ENCODE measurements around the gene RHOXF1.
"Not testable (repeated sequence)": the region's sequence is repeated elsewhere in the genome, so short reads cannot be mapped to it uniquely, and the experiment has no call there.

The RHOXF1 gene, protein sequence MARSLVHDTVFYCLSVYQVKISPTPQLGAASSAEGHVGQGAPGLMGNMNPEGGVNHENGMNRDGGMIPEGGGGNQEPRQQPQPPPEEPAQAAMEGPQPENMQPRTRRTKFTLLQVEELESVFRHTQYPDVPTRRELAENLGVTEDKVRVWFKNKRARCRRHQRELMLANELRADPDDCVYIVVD

GRCh38 chrX:120115438-120115963, at the start of gene RHOXF1:
Gene RHOXF1, minus strand, starts transcription at chrX:120115913. Its CDS starts 51 bp downstream, at chrX:120115862.
- no peak for DNase-seq

- DNase-seq: not testable (repeated sequence)
These were observed 43.4 kb upstream of the RHOXF1 start for GRCh38 chrX:120159086-120159485.

DNA sequence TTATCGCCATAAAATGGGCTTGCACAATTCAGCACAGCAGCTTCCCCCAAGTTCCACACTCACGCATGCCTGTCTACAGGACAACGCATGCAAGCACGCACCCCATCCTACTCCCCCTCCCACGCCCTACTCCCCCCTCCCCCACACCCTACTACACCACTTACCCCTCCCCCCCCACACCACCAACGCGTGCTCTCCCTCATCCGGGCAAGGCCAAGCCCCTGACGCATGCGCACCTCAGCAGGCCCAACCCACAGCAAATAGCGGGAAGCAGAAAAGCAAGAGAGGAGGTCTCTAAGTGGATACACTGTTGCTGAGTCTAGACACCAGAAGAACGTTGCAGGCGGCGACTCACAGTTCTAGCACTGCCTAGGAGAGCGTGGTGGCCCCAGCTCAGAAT, 42.6 kb upstream of the RHOXF1 start, which contains the start of gene RHOXF2:
TSS of gene RHOXF2 (plus strand) at position 301 of the 400 bp plus-strand sequence. CDS start 138 bp downstream, outside the sequence.
- DNase-seq: not testable (repeated sequence)

- not testable (repeated sequence) for DNase-seq
These were observed 34.5 kb upstream of the RHOXF1 start for GRCh38 chrX:120150109-120150744.

GRCh38 chrX:120147537-120147936, 31.8 kb upstream of the RHOXF1 start:
- DNase-seq: no peak

DNA sequence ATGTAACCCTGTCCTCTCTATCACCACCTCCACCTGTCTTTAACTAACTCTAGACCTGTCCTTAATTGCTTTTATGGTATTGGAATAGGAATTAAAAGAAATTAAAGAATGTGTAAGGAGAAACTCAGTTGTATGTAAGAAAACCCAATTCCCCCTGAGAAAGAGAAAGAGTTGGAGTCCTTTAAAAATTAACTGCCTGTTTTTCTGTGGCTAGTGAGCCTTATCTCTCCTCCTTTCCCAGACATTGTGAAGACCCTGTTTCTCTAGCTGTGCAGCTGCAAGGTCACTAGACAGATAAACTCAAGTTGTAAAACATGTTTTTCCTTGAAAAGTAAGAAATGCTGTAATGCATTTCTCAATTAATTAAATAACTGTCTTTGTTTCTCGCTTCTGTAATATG, 30.6 kb upstream of the RHOXF1 start:
- not testable (repeated sequence) for DNase-seq

DNA sequence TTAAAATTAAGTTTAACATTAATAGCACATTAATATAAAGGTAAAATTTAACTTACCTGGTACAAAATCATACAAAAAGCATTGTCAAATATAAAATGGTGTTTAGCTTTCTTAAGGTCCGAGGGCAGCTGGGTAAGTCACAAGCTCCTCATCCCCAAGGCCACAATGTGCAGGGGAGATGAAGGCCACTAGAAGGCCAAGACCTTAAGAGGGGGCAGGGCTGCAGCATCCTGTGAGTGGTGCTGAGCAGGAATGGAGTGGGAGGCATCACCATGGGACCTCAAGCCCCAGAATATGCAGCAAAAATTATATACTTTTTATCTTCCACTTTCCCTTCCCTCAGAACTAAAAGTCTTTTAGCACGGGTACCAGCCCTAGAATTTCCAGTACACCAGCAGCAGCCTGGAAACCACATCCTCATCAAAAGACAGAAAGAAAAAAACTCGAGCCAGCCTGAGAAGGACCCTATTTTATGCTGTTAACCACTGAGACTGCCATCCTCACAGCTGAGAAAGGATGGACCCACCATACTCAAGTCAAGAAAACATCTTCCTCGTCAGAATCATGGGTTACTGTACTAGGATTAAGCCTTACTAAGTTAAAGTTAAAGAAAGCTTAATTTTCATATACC, 29.7 kb upstream of the RHOXF1 start:
- no peak for DNase-seq

DNA sequence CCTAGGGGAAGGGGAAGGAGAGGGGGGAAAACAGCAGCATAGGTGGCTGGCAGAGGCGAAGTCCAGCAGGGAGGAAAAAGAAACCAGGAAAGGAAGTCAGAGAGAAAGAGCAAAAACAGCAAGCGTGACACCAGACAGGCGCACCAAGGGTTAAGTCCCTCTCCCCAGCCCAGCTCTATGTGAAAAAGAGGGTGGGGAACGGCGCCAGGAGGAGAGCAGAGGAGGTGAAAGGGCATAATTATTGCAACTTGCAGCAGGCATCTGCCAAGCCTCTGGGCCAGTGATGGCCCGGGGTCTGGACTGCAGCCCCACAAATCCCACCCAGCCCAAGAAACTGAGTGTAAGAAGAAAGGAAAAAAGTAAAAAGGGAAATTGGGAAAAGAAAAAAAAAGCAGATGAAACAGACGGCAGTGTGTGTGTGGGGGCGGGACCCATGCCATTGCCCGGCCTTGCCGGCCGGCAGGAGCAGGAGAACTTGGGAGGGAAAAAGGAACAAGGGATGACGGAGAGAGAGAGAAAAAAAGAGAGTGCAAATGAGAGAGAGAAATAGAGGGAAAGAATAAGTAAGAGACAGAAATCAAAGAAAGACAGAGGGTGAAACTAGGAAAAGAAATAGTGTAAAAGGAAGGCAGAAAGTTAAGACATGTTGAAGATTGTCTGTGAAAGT, 28.6 kb upstream of the RHOXF1 start:
- DNase-seq: no peak

DNA sequence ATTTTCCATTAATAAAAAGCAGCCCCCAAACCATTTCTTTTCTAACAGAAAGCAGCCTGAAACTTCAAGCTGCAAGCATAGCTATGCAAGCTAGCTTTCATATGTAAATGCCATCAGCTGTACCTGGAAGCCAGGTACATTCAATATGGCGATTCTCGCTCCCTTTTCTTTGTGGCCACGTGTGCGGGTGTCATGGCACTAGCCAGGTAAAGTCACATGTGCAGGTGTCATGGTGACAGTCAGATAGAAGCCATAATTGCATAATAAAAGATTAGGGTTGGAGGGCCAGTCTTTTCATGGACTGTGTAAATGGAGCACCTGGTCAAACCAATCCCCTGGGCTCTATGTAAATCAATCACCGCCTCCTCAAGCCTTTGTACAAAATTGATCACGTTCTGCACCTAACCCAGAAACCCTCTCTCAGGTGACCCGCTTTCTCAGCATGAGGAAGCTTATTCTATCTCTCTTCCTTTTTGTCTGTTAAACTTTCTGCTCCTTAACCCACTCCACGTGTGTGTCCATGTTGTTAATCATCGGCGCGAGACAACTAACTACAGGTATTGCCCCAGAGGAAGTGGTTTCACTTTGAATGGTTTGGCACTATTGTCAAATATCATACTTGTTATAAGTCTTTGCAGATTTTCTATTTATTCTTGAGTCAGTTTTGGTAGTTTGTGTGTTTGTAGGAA, 24.7 kb upstream of the RHOXF1 start:
- DNase-seq: no peak

DNA sequence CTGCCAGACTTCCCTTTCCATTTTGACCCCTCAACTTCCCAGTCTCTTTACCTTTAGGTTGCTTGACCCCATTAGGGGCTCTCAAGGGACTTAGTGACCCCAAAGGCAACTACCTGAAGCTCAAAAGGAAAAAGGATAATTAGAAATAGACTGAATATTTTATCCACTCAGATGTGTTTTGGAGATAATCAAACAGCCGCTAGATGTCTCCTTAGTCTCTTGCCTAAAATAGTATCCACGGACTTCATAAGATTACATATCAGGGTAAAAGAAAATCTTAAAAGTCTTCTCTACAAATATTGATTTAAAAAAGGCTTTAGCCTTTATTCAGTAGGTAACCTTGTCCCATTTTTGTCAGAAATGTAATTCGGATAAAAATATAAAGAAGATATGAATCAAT, 21.7 kb upstream of the RHOXF1 start:
- no peak for DNase-seq

GRCh38 chrX:120136840-120137239, 21.1 kb upstream of the RHOXF1 start:
- no peak for DNase-seq

- no peak for DNase-seq
These were observed 20.4 kb upstream of the RHOXF1 start for GRCh38 chrX:120136128-120136527.

DNA sequence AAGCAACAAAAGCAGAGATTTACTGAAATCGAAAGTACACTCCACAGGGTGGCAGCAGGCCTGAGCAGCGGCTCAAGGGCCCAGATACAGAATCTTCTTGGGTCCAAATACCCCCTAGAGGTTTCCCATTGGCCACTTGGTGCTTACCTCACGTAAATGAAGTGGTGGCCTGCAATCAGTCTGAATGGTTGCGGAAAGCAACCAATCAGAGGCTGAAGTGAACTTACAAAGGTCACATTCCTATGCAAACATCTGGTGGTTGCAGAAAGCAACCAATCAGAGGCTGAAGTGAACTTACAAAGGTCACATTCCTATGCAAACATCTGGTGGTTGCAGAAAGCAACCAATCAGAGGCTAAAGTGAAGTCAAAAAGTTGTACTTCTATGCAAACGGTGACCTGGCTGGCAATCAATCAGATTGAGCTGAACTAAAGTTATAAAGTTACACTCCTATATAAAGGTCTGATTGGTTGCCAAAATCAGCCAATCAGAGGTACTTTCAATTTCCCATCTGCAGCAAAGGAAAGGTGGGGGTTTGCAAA, 12.7 kb upstream of the RHOXF1 start:
- not testable (repeated sequence) for DNase-seq

- no peak for DNase-seq
These were observed 9.7 kb upstream of the RHOXF1 start for GRCh38 chrX:120125444-120125843.

- no peak for DNase-seq
These were observed 4.5 kb upstream of the RHOXF1 start for GRCh38 chrX:120120223-120120622.

DNA sequence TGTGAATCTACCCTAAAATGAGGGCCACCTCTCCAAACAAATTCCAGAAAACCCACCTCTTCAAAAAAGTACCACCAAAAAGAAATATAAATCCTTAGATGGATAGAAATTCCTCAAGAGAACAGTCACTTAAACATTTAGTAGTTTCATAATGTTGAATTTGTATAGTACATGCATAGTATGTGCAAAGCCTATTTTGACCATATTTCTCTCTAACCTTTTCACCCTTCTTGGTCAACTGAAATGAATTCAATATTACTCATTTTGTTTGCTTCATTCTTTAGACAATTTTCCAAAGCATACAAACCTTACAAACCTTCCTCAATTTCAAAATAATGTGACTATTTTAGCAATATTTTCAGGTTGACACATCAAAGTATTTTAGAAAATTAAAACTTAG, 4.1 kb downstream of the RHOXF1 start:
- no peak for DNase-seq

GRCh38 chrX:120109378-120109777, 6.3 kb downstream of the RHOXF1 start:
- DNase-seq: no peak

DNA sequence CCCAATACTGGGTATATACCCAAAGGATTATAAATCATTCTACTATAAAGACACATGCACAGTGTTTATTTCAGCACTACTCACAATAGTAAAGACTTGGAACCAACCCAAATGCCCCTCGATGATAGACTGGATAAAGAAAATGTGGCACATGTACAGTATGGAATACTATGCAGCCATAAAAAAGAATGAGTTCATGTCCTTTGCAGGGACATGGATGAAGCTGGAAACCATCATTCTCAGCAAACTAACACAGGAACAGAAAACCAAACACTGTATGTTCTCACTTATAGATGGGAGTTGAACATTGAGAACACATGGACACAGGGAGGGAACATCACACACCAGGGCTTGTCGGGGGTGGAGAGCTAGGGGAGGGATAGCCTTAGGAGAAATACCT, 11.0 kb downstream of the RHOXF1 start:
- not testable (repeated sequence) for DNase-seq

GRCh38 chrX:120101057-120101456, 14.7 kb downstream of the RHOXF1 start:
- DNase-seq: not testable (repeated sequence)

GRCh38 chrX:120090208-120090607, 25.5 kb downstream of the RHOXF1 start:
- no peak for DNase-seq

DNA sequence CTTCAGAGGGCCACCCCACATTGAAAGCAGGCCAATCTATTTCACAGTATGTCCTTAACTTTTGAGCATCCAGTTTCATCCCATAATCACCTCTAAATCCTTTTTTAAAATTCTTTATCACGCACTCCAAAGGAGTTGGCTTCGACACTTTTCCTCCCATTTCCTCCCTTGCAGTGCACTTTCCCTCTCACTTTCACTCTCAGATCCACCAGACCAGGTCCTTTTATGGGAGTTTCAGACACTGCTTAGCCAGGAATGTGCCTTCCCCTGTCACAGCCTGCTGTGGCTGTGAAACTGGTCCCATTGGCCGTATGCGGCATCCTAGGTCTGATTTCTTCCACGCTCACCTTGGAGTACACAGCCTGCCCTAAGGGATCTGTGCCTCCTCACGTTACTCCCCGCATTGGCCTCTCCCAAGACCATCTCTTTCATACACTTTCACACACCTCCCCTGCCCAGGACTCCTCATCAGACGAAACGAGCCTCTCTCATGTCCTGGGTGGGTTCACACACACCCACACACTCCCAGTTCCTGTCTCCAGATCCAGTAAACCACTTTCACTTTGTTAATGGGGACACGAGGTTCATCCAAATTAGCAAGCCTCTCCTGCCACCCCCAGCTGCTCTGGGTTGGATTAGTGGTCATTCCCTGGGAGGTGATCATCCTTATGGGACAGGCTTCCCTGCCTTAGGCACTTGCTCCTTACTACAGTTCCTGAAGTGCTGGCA, 28.3 kb downstream of the RHOXF1 start:
- no peak for DNase-seq

Data from activated CD4-positive, alpha-beta T cell treated with anti-CD3 and anti-CD28 coated beads, Interleukin-2, amount 50 U/mL, for 16 hours (primary cell).